ENCODE results near the gene FIG4. TPM values are rescaled to one million over a fixed set of nuclear protein-coding genes. Genes with fewer than 3 reads are reported as not detected.

Gene FIG4
- total and polyA plus RNA-seq, 2 of the 13 experiments (the other 11 are each of a cell fraction or from before 2014, with no cell fraction given): 5.5 to 7.9 TPM

DNA sequence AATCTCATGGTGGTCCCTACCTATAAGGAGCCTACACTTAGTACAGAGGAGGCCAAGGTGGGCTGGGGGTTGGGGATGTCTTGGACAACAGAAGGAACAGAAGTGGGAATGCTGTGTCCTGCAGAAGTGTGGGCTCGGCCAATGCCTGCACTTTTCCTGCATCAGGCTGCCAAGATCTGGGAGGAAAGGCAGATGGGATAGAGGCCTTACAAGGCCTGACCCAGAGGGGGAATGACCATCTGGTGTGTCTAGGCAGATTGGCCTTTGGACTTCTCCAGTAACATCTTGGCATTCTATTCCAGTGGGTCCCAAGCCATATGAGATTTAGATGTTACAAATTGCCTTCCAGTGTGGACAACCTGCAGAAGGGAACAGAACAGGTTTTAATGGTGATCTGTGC lies 162.3 kb downstream of the FIG4 start:
- H2AFZ ChIP-seq (ENCODE audit: low read length): no peak overlapping the region
- H3K36me3 ChIP-seq (replicated peaks in 1 of 2; ENCODE audit: control insufficient read depth in 1 of 2, insufficient read depth in 2 of 2, low read length in 2 of 2): no peaks in the 10 kb centered on the region
- no peak overlapping the region for H3K27ac ChIP-seq (ENCODE audit: extremely low read length, insufficient read depth, low read length)
- H3K27me3 ChIP-seq (ENCODE audit: control insufficient read depth in 1 of 2, insufficient read depth in 2 of 2, low read length in 2 of 2): no peaks in the 10 kb centered on the region; a peak in 1 of 5 replicates
- ChIA-PET CTCF (ENCODE audit: low intra/inter-chr PET ratio, low total read pairs) (no interaction called here), POLR2A (no interaction called here)
- no peaks in the 10 kb centered on the region for H3K9me3 ChIP-seq (ENCODE audit: low read length)
- no peaks in the 10 kb centered on the region for H3K79me2 ChIP-seq (ENCODE audit: insufficient read depth, low read length)
- FAIRE-seq (no peak), ATAC-seq (no peak), DNase-seq (ENCODE audit: low spot score) (no peak)
- no TSS peak for BruUV-seq (replicated peaks)
- 0% methylated on average over 1 of the region's 1 CpG for WGBS (ENCODE audit: low lambda C conversion rate)
- H3K9ac ChIP-seq (ENCODE audit: insufficient read depth, low read depth, low read length): no peak overlapping the region
- no peak for TF ChIP-seq ZNF800 (CRISPR knock-in tag; IDR thresholded peaks at IDR 0.05)
- TF ChIP-seq, protein P1, sequence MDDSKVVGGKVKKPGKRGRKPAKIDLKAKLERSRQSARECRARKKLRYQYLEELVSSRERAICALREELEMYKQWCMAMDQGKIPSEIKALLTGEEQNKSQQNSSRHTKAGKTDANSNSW (CRISPR knock-in tag; IDR thresholded peaks at IDR 0.05; ENCODE audit: borderline replicate concordance): no peak
- no peak for TF ChIP-seq KDM5B (CRISPR knock-in tag; IDR thresholded peaks at IDR 0.05; ENCODE audit: borderline replicate concordance)
- no peak for TF ChIP-seq ZNF709 (CRISPR knock-in tag; IDR thresholded peaks at IDR 0.05)
- TF ChIP-seq HINFP (CRISPR knock-in tag; IDR thresholded peaks at IDR 0.05; ENCODE audit: low read depth): no peak
- no peak for TF ChIP-seq ZNF253 (CRISPR knock-in tag; IDR thresholded peaks at IDR 0.05; ENCODE audit: borderline replicate concordance)
- TF ChIP-seq ARNT2 (CRISPR knock-in tag; IDR thresholded peaks at IDR 0.05; ENCODE audit: low read depth): no peak
- no peak for TF ChIP-seq RNF2 (conservative IDR thresholded peaks at IDR 0.05; ENCODE audit: low read depth)
- TF ChIP-seq, protein P2, sequence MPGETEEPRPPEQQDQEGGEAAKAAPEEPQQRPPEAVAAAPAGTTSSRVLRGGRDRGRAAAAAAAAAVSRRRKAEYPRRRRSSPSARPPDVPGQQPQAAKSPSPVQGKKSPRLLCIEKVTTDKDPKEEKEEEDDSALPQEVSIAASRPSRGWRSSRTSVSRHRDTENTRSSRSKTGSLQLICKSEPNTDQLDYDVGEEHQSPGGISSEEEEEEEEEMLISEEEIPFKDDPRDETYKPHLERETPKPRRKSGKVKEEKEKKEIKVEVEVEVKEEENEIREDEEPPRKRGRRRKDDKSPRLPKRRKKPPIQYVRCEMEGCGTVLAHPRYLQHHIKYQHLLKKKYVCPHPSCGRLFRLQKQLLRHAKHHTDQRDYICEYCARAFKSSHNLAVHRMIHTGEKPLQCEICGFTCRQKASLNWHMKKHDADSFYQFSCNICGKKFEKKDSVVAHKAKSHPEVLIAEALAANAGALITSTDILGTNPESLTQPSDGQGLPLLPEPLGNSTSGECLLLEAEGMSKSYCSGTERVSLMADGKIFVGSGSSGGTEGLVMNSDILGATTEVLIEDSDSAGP (CRISPR knock-in tag; IDR thresholded peaks at IDR 0.05; ENCODE audit: borderline replicate concordance): no peak
- TF ChIP-seq KLF12 (CRISPR knock-in tag; IDR thresholded peaks at IDR 0.05; ENCODE audit: borderline replicate concordance): no peak
- TF ChIP-seq STAT5B (CRISPR knock-in tag; IDR thresholded peaks at IDR 0.05): no peak
- TF ChIP-seq, protein P3, sequence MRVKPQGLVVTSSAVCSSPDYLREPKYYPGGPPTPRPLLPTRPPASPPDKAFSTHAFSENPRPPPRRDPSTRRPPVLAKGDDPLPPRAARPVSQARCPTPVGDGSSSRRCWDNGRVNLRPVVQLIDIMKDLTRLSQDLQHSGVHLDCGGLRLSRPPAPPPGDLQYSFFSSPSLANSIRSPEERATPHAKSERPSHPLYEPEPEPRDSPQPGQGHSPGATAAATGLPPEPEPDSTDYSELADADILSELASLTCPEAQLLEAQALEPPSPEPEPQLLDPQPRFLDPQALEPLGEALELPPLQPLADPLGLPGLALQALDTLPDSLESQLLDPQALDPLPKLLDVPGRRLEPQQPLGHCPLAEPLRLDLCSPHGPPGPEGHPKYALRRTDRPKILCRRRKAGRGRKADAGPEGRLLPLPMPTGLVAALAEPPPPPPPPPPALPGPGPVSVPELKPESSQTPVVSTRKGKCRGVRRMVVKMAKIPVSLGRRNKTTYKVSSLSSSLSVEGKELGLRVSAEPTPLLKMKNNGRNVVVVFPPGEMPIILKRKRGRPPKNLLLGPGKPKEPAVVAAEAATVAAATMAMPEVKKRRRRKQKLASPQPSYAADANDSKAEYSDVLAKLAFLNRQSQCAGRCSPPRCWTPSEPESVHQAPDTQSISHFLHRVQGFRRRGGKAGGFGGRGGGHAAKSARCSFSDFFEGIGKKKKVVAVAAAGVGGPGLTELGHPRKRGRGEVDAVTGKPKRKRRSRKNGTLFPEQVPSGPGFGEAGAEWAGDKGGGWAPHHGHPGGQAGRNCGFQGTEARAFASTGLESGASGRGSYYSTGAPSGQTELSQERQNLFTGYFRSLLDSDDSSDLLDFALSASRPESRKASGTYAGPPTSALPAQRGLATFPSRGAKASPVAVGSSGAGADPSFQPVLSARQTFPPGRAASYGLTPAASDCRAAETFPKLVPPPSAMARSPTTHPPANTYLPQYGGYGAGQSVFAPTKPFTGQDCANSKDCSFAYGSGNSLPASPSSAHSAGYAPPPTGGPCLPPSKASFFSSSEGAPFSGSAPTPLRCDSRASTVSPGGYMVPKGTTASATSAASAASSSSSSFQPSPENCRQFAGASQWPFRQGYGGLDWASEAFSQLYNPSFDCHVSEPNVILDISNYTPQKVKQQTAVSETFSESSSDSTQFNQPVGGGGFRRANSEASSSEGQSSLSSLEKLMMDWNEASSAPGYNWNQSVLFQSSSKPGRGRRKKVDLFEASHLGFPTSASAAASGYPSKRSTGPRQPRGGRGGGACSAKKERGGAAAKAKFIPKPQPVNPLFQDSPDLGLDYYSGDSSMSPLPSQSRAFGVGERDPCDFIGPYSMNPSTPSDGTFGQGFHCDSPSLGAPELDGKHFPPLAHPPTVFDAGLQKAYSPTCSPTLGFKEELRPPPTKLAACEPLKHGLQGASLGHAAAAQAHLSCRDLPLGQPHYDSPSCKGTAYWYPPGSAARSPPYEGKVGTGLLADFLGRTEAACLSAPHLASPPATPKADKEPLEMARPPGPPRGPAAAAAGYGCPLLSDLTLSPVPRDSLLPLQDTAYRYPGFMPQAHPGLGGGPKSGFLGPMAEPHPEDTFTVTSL (CRISPR knock-in tag; IDR thresholded peaks at IDR 0.05; ENCODE audit: borderline replicate concordance): no peak
- no peak for TF ChIP-seq MBNL3 (CRISPR knock-in tag; conservative IDR thresholded peaks at IDR 0.05)
- no peak for TF ChIP-seq ZNF317 (CRISPR knock-in tag; IDR thresholded peaks at IDR 0.05)
- no peak for TF ChIP-seq ZNF12 (CRISPR knock-in tag; IDR thresholded peaks at IDR 0.05)
- intact Hi-C loops (cut with micrococcal nuclease; ENCODE audit: unreplicated experiment): no loop called here
- no peaks in the 10 kb centered on the region for H3K4me1 ChIP-seq (ENCODE audit: insufficient read depth, low read length)
- no peak overlapping the region for H3K4me2 ChIP-seq (ENCODE audit: low read depth, low read length)
- in situ Hi-C loops (cut with HindIII; ENCODE audit: extremely low pct_ligation_motif_present, low pct_unique_long_range_greater_than_20kb): no loop called here
- no peak overlapping the region for H3K4me3 ChIP-seq (replicated peaks in 1 of 3; ENCODE audit: insufficient read depth in 1 of 3, low read depth in 2 of 3, low read length in 3 of 3)
- no peaks in the 10 kb centered on the region for H4K20me1 ChIP-seq (ENCODE audit: insufficient read depth, low read length)

Measured in HepG2 (cell line).